Omental fat pad (tissue), 4 donors: Measurements from ENCODE around the gene ANKRD36C. TPM values are rescaled to one million over a fixed set of nuclear protein-coding genes. Genes with fewer than 3 reads are reported as not detected.
"Not testable (repeated sequence)": the region's sequence is repeated elsewhere in the genome, so short reads cannot be mapped to it uniquely, and the experiment has no call there.

Experiments used
- ATAC-seq: fragments of 150-250 bp; one replicate; pipeline ENCODE4 v1.9.1; 2016; ENCODE audit warnings: mild to moderate bottlenecking, moderate library complexity; ENCODE audit not compliant: low FRiP score
- DNase-seq: peaks from one replicate; pipeline ENCODE4 v3.0.0-alpha.2; 2019; ENCODE audit warnings: low spot score
- CTCF ChIP-seq, 3 donors: fragments of 450-650 bp; IDR thresholded peaks; one replicate each; pipeline ENCODE4 v1.5.1; 2016 to 2017; ENCODE audit warnings: antibody characterized with exemption in 3 of 3, mild to moderate bottlenecking in 3 of 3, moderate library complexity in 2 of 3
- total RNA-seq, 4 donors: library from RNA; depleted of rRNA; stranded (reverse); fragments of >200 nt; gene quantifications; one replicate each; pipeline ENCODE4 v1.1.0, GENCODE V29; 2016

ANKRD36C gene
- total RNA-seq, 4 donors from 2014 or later = 24.0 to 71.9 (median 27.1) TPM

DNA sequence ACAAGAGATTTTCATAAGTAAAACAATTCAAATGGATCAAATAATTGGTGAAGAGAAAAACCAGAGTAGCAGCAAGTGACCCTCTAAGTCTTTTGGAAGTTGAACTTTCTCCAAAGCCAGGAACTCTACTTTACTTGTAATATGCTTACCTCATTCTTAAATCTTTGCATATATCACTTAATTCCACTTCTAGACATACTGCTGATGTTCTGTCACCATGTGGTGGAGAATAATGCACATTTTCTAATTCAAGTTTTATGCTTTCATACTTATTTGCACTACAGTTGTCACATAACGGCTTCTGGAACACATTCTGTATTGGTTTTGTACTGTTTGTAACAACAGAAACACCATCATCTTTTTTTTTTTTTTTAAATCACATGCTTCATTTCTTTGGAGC, 123.7 kb downstream of the ANKRD36C start:
- DNase-seq, ATAC-seq: not testable (repeated sequence)

GRCh38 chr2:95867047-95867677, 124.5 kb downstream of the ANKRD36C start:
- not testable (repeated sequence) for ATAC-seq, DNase-seq

GRCh38 chr2:95862121-95862520, 129.5 kb downstream of the ANKRD36C start:
- DNase-seq, ATAC-seq: not testable (repeated sequence)

DNA sequence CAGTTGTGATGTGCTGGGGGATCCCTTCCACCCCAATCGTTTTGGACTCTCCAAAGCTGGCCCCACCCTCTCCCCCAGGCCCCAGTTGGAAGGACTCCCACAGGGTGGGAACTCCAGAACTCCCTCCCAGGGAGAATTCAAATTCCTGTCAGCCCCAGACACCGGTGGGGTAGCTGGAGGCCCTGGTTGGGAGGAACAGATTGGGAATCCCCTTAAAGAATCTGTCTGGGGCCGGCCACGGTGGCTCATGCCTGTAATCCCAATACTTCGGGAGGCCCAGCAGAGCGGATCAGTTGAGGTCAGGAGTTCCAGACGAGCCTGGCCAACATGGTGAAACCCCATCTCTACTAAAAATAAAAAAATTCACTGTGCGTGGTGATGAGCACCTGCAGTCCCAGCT, 155.5 kb downstream of the ANKRD36C start:
- no peak for ATAC-seq
- no peak for DNase-seq
- TF ChIP-seq CTCF (IDR thresholded peaks at IDR 0.05) = no peak

GRCh38 chr2:95834077-95835013, 157.3 kb downstream of the ANKRD36C start:
- ATAC-seq, DNase-seq: not testable (repeated sequence)

DNA sequence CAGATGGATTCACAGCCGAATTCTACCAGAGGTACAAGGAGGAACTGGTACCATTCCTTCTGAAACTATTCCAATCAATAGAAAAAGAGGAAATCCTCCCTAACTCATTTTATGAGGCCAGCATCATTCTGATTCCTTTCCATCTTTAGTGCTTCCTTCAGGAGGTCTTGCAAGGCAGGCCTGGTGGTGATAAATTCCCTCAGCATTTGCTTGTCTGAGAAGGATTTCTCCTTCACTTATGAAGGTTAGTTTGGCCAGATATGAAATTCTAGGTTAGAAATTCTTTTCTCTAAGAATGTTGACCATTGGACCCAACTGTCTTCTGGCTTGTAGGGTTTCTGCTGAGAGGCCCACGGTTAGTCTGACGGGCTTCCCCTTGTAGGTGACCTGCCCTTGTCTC, 167.4 kb downstream of the ANKRD36C start:
- DNase-seq, ATAC-seq: not testable (repeated sequence)

- DNase-seq, ATAC-seq: not testable (repeated sequence)
Observed at GRCh38 chr2:95817521-95817920, 174.1 kb downstream of the ANKRD36C start.

- ATAC-seq, DNase-seq: not testable (repeated sequence)
Observed at GRCh38 chr2:95813311-95813710, 178.3 kb downstream of the ANKRD36C start.

- no peak for DNase-seq
- no peak for TF ChIP-seq CTCF (IDR thresholded peaks at IDR 0.05)
- no peak for ATAC-seq
Observed at GRCh38 chr2:95799892-95800291, 191.7 kb downstream of the ANKRD36C start.

DNA sequence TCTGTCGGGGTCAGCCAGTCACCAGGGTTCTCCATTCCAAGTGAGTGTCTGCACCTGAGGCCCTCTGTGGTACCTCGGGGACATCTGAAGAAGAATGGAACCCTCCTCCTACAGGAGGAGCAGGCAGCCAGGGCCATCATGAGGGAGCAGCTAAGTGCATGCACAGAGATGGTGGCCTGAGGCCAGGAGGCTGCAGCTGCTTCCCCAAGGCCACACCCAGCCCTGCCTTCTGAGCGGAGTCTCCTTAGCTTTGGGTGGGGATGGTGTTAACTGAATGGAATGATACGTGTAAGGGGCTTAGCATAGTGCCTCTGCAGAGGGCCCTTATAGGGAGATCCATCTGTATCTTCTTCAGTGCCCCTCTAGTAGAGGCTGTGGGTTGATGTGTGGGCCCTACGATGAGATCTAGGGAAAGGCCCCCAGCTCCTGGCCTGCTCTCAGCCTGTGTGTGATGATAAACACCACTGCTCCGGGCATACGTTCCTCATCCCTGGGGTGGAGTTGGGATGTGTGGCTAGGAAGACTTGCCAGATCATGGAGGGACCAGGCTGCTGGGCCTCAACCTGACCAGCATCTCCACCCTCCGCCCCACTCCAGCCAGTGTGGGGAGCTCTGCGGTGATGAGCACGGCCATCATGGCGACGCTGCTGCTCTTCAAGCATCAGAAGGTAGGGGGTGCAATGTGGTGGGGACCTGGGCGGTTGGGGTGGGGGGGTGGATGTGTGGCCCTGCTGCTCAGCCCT, 192.3 kb downstream of the ANKRD36C start:
- not testable (repeated sequence) for ATAC-seq, DNase-seq

- not testable (repeated sequence) for ATAC-seq, DNase-seq
Observed at GRCh38 chr2:95796249-95797099, 195.2 kb downstream of the ANKRD36C start.

DNA sequence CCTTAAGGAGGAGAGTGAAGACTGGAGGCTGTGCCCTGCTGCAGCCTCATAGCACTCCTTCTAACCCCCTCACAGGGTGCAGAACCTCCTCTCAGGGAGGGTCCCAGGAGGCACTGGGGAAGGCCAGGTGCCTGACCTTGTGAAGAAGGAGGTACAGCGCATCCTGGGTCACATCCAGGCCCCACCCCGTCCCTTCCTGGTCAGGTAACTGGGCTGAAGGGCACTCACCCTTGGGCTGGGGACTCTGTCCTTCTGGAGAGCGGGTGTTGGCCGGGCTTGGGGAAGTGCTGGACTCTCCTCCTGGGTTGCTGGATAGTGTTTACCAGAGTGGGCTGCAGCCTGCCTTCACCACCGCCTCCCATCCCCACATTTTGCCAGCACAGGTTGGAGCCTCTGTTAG, 197.7 kb downstream of the ANKRD36C start:
- DNase-seq, ATAC-seq: not testable (repeated sequence)

- DNase-seq, ATAC-seq: not testable (repeated sequence)
Observed at GRCh38 chr2:95790180-95790579, 201.4 kb downstream of the ANKRD36C start.

- not testable (repeated sequence) for ATAC-seq, DNase-seq
Observed at GRCh38 chr2:95789385-95789784, 202.2 kb downstream of the ANKRD36C start.

GRCh38 chr2:95788642-95789041, 203.0 kb downstream of the ANKRD36C start:
- not testable (repeated sequence) for DNase-seq, ATAC-seq
